ENCODE measurements around the gene SYNPR.
"Not testable (repeated sequence)": the region's sequence is repeated elsewhere in the genome, so short reads cannot be mapped to it uniquely, and the experiment has no call there.

- TF ChIP-seq CTCF, POLR2A (IDR thresholded peaks at IDR 0.05): not testable (repeated sequence)
These were observed 22.3 kb upstream of the SYNPR start for GRCh38 chr3:63255819-63256218.

Measured in lower leg skin (tissue), 3 donors.